Measurements from ENCODE around the gene NEAT1.

Gene NEAT1

DNA sequence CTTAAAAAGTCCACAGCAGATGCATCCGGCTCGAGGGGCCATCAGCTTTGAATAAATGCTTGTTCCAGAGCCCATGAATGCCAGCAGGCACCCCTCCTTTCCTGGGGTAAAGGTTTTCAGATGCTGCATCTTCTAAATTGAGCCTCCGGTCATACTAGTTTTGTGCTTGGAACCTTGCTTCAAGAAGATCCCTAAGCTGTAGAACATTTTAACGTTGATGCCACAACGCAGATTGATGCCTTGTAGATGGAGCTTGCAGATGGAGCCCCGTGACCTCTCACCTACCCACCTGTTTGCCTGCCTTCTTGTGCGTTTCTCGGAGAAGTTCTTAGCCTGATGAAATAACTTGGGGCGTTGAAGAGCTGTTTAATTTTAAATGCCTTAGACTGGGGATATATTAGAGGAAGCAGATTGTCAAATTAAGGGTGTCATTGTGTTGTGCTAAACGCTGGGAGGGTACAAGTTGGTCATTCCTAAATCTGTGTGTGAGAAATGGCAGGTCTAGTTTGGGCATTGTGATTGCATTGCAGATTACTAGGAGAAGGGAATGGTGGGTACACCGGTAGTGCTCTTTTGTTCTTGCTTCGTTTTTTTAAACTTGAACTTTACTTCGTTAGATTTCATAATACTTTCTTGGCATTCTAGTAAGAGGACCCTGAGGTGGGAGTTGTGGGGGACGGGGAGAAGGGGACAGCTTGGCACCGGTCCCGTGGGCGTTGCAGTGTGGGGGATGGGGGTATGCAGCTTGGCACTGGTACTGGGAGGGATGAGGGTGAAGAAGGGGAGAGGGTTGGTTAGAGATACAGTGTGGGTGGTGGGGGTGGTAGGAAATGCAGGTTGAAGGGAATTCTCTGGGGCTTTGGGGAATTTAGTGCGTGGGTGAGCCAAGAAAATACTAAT lies 1.9 kb downstream of the NEAT1 start:
- H2BK120ac ChIP-seq (ENCODE audit: low read depth, low read length), result no peak overlapping the region
- WGBS, result 13% methylated on average over 18 of the region's 18 CpGs

DNA sequence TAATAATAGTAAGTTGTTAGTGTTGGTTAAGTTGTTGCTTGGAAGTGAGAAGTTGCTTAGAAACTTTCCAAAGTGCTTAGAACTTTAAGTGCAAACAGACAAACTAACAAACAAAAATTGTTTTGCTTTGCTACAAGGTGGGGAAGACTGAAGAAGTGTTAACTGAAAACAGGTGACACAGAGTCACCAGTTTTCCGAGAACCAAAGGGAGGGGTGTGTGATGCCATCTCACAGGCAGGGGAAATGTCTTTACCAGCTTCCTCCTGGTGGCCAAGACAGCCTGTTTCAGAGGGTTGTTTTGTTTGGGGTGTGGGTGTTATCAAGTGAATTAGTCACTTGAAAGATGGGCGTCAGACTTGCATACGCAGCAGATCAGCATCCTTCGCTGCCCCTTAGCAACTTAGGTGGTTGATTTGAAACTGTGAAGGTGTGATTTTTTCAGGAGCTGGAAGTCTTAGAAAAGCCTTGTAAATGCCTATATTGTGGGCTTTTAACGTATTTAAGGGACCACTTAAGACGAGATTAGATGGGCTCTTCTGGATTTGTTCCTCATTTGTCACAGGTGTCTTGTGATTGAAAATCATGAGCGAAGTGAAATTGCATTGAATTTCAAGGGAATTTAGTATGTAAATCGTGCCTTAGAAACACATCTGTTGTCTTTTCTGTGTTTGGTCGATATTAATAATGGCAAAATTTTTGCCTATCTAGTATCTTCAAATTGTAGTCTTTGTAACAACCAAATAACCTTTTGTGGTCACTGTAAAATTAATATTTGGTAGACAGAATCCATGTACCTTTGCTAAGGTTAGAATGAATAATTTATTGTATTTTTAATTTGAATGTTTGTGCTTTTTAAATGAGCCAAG lies 2.7 kb downstream of the NEAT1 start:
- Histone ChIP-seq H2BK12ac (ENCODE audit: low read length in 2 of 2) (no peak overlapping the region), H3K36me3 (ENCODE audit: control insufficient read depth in 1 of 2, insufficient read depth in 2 of 2, low read depth in 1 of 2, low read length in 2 of 2) (peaks cover 7 to 71% of the 10 kb centered on the region in 2 experiments), H4K91ac (ENCODE audit: low read length) (no peak overlapping the region), H3K27ac (ENCODE audit: low read length, poor library complexity, severe bottlenecking) (peak overlapping the region; percentile 100), H2AFZ (ENCODE audit: low read depth, low read length) (no peak overlapping the region), H3K79me1 (replicated peaks; ENCODE audit: low read length, poor library complexity, severe bottlenecking) (no peaks in the 10 kb centered on the region), H3K4me3 (ENCODE audit: insufficient read depth in 1 of 2, low read depth in 1 of 2, low read length in 2 of 2) (peak overlapping the region; percentile 81 to 92), H4K8ac (ENCODE audit: low read length) (no peak overlapping the region), H3K23ac (ENCODE audit: low read length in 2 of 2) (no peak overlapping the region), H2BK5ac (ENCODE audit: low read depth, low read length, poor library complexity, severe bottlenecking) (no peak overlapping the region), H3K9me3 (ENCODE audit: control insufficient read depth, low read length) (no peaks in the 10 kb centered on the region), H3K14ac (ENCODE audit: low read length in 2 of 2) (peak overlapping the region in 1 of 2 experiments; percentile 53), H3K4me1 (ENCODE audit: control insufficient read depth, insufficient read depth, low read depth, low read length) (peaks cover 5% of the 10 kb centered on the region), H3K18ac (ENCODE audit: low read depth in 1 of 2, low read length in 2 of 2) (peak overlapping the region in 1 of 2 experiments; percentile 2), H3K27me3 (ENCODE audit: control insufficient read depth in 1 of 2, insufficient read depth in 1 of 2, low read length in 2 of 2) (no peaks in the 10 kb centered on the region), H2BK120ac (ENCODE audit: low read depth, low read length) (no peak overlapping the region), H3K9ac (ENCODE audit: low read length) (peak overlapping the region; percentile 99), H3K4ac (ENCODE audit: low read depth in 1 of 2, low read length in 2 of 2) (no peak overlapping the region), H2BK15ac (ENCODE audit: low read depth, poor library complexity, severe bottlenecking) (no peak overlapping the region), H3K4me2 (ENCODE audit: low read length, poor library complexity, severe bottlenecking) (peak overlapping the region; percentile 33), H2AK5ac (ENCODE audit: low read length, severe bottlenecking) (no peak overlapping the region)
- WGBS, result 9% methylated on average over 7 of the region's 9 CpGs
- peak; percentile 81 for DNase-seq

More for the DNA sequence above, 1.9 kb downstream of the NEAT1 start:
- Histone ChIP-seq H3K27me3 (ENCODE audit: control insufficient read depth in 1 of 2, insufficient read depth in 1 of 2, low read length in 2 of 2) (no peaks in the 10 kb centered on the region), H3K4me3 (ENCODE audit: insufficient read depth in 1 of 2, low read depth in 1 of 2, low read length in 2 of 2) (peak overlapping the region; percentile 81 to 92), H3K9ac (ENCODE audit: low read length) (peak overlapping the region; percentile 99), H3K4ac (ENCODE audit: low read depth in 1 of 2, low read length in 2 of 2) (peak overlapping the region in 1 of 2 experiments; percentile 24), H2BK15ac (ENCODE audit: low read depth, poor library complexity, severe bottlenecking) (no peak overlapping the region), H3K79me1 (replicated peaks; ENCODE audit: low read length, poor library complexity, severe bottlenecking) (no peaks in the 10 kb centered on the region), H2AFZ (ENCODE audit: low read depth, low read length) (no peak overlapping the region), H3K36me3 (ENCODE audit: control insufficient read depth in 1 of 2, insufficient read depth in 2 of 2, low read depth in 1 of 2, low read length in 2 of 2) (peaks cover 7 to 62% of the 10 kb centered on the region in 2 experiments), H3K4me1 (ENCODE audit: control insufficient read depth, insufficient read depth, low read depth, low read length) (peaks cover 6% of the 10 kb centered on the region), H2AK5ac (ENCODE audit: low read length, severe bottlenecking) (no peak overlapping the region), H3K27ac (ENCODE audit: low read length, poor library complexity, severe bottlenecking) (peak overlapping the region; percentile 100), H4K8ac (ENCODE audit: low read length) (no peak overlapping the region), H3K9me3 (ENCODE audit: control insufficient read depth, low read length) (no peaks in the 10 kb centered on the region), H3K4me2 (ENCODE audit: low read length, poor library complexity, severe bottlenecking) (peak overlapping the region; percentile 22), H3K14ac (ENCODE audit: low read length in 2 of 2) (peak overlapping the region in 1 of 2 experiments; percentile 3), H3K18ac (ENCODE audit: low read depth in 1 of 2, low read length in 2 of 2) (peak overlapping the region; percentile 5 to 97), H3K23ac (ENCODE audit: low read length in 2 of 2) (no peak overlapping the region), H4K91ac (ENCODE audit: low read length) (no peak overlapping the region), H2BK12ac (ENCODE audit: low read length in 2 of 2) (no peak overlapping the region), H2BK5ac (ENCODE audit: low read depth, low read length, poor library complexity, severe bottlenecking) (peak overlapping the region; percentile 26)
- peak; percentile 68 for DNase-seq

DNA sequence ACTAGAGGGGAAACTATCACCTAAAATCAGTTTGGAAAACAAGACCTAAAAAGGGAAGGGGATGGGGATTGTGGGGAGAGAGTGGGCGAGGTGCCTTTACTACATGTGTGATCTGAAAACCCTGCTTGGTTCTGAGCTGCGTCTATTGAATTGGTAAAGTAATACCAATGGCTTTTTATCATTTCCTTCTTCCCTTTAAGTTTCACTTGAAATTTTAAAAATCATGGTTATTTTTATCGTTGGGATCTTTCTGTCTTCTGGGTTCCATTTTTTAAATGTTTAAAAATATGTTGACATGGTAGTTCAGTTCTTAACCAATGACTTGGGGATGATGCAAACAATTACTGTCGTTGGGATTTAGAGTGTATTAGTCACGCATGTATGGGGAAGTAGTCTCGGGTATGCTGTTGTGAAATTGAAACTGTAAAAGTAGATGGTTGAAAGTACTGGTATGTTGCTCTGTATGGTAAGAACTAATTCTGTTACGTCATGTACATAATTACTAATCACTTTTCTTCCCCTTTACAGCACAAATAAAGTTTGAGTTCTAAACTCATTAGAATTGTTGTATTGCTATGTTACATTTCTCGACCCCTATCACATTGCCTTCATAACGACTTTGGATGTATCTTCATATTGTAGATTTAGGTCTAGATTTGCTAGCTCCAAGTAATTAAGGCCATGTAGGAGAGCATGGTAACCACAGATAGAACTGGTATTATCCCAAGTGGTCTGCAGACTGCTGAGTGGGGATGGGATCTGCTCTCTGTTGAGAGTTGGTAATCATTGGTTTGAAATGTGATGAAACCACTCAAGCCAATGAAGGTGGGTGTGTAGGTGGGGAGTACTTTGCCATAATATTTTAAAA lies 3.6 kb downstream of the NEAT1 start:
- no peak overlapping the region for H4K8ac ChIP-seq (ENCODE audit: low read length)
- H2BK5ac ChIP-seq (ENCODE audit: low read depth, low read length, poor library complexity, severe bottlenecking), result no peak overlapping the region
- H3K4ac ChIP-seq (ENCODE audit: low read depth in 1 of 2, low read length in 2 of 2), result no peak overlapping the region
- peak; percentile 88 for DNase-seq
- no peak overlapping the region for H3K14ac ChIP-seq (ENCODE audit: low read length in 2 of 2)
- H2BK15ac ChIP-seq (ENCODE audit: low read depth, poor library complexity, severe bottlenecking), result no peak overlapping the region
- H3K23ac ChIP-seq (ENCODE audit: low read length in 2 of 2), result no peak overlapping the region
- no peaks in the 10 kb centered on the region for H3K9me3 ChIP-seq (ENCODE audit: control insufficient read depth, low read length)
- H3K27ac ChIP-seq (ENCODE audit: low read length, poor library complexity, severe bottlenecking), result peak overlapping the region; percentile 84
- H2BK12ac ChIP-seq (ENCODE audit: low read length in 2 of 2), result no peak overlapping the region
- peak overlapping the region; percentile 37 to 92 for H3K4me3 ChIP-seq (ENCODE audit: insufficient read depth in 1 of 2, low read depth in 1 of 2, low read length in 2 of 2)
- H2BK120ac ChIP-seq (ENCODE audit: low read depth, low read length), result no peak overlapping the region
- H3K36me3 ChIP-seq (ENCODE audit: control insufficient read depth in 1 of 2, insufficient read depth in 2 of 2, low read depth in 1 of 2, low read length in 2 of 2), result peaks cover 7 to 78% of the 10 kb centered on the region in 2 experiments
- H3K4me1 ChIP-seq (ENCODE audit: control insufficient read depth, insufficient read depth, low read depth, low read length), result peaks cover 3% of the 10 kb centered on the region
- H3K4me2 ChIP-seq (ENCODE audit: low read length, poor library complexity, severe bottlenecking), result peak overlapping the region; percentile 25
- H4K91ac ChIP-seq (ENCODE audit: low read length), result no peak overlapping the region
- H3K18ac ChIP-seq (ENCODE audit: low read depth in 1 of 2, low read length in 2 of 2), result no peak overlapping the region
- no peaks in the 10 kb centered on the region for H3K79me1 ChIP-seq (replicated peaks; ENCODE audit: low read length, poor library complexity, severe bottlenecking)
- no peak overlapping the region for H2AK5ac ChIP-seq (ENCODE audit: low read length, severe bottlenecking)
- no peak overlapping the region for H2AFZ ChIP-seq (ENCODE audit: low read depth, low read length)
- 12% methylated on average over 5 of the region's 9 CpGs for WGBS
- H3K9ac ChIP-seq (ENCODE audit: low read length), result peak overlapping the region; percentile 99
- no peaks in the 10 kb centered on the region for H3K27me3 ChIP-seq (ENCODE audit: control insufficient read depth in 1 of 2, insufficient read depth in 1 of 2, low read length in 2 of 2)
